Measurements from ENCODE around the gene PDHX. TPM values are rescaled to one million over a fixed set of nuclear protein-coding genes. Genes with fewer than 3 reads are reported as not detected.

PDHX gene
- polyA plus RNA-seq, 1 donor (not counting 4 experiments of a cell fraction or from before 2014, with no cell fraction given), result 28.5 TPM

DNA sequence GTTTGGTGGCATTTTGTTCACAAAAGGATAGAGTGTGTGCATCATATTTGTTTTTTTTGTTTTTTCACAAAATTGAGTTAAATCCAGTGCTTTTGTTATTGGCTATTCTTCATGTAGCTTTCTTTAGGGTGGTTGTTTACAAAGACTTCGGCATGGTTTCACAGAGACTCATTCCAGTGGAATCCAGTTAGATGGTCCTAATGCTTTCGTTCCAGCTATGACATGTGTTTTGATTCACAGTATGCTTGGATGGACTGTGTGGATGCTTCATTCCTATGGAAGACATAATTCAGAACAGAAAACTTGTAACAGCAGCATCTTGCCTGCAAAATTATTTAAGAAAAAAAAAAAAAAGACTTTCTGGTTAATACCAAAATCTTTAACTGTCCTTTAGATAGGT lies 97.9 kb downstream of the PDHX start:
- FAIRE-seq, result no peak
- Histone ChIP-seq H3K9me1 (ENCODE audit: control insufficient read depth, extremely low read depth, insufficient read depth, low read length) (no peaks in the 10 kb centered on the region), H3K79me2 (ENCODE audit: control insufficient read depth, insufficient read depth, low read length) (no peaks in the 10 kb centered on the region), H2AFZ (ENCODE audit: control insufficient read depth, low read length) (no peak overlapping the region), H3K36me3 (ENCODE audit: control insufficient read depth in 2 of 2, extremely low read depth in 1 of 2, insufficient read depth in 2 of 2, low read length in 2 of 2) (no peaks in the 10 kb centered on the region), H3K4me3 (ENCODE audit: control insufficient read depth in 2 of 3, extremely low read depth in 1 of 3, insufficient read depth in 2 of 3, low read depth in 1 of 3, low read length in 3 of 3) (no peak overlapping the region), H3K27me3 (ENCODE audit: control insufficient read depth, extremely low read depth, insufficient read depth, low read length) (no peaks in the 10 kb centered on the region), H4K20me1 (ENCODE audit: control insufficient read depth, extremely low read depth, insufficient read depth, low read length) (no peaks in the 10 kb centered on the region), H3K4me2 (ENCODE audit: control insufficient read depth, extremely low read depth, insufficient read depth, low read depth, low read length) (no peak overlapping the region), H3K4me1 (ENCODE audit: control insufficient read depth, extremely low read depth, insufficient read depth, low read length) (peaks cover 18% of the 10 kb centered on the region), H3K9me3 (ENCODE audit: control insufficient read depth, low read depth, low read length) (no peaks in the 10 kb centered on the region), H3K27ac (ENCODE audit: control insufficient read depth, insufficient read depth, low read length) (no peak overlapping the region), H3K9ac (ENCODE audit: control insufficient read depth, extremely low read depth, insufficient read depth, low read length) (no peak overlapping the region)
- no peak for TF ChIP-seq EZH2 (IDR thresholded peaks at IDR 0.05; ENCODE audit: low read length)
- TF ChIP-seq, protein P1, sequence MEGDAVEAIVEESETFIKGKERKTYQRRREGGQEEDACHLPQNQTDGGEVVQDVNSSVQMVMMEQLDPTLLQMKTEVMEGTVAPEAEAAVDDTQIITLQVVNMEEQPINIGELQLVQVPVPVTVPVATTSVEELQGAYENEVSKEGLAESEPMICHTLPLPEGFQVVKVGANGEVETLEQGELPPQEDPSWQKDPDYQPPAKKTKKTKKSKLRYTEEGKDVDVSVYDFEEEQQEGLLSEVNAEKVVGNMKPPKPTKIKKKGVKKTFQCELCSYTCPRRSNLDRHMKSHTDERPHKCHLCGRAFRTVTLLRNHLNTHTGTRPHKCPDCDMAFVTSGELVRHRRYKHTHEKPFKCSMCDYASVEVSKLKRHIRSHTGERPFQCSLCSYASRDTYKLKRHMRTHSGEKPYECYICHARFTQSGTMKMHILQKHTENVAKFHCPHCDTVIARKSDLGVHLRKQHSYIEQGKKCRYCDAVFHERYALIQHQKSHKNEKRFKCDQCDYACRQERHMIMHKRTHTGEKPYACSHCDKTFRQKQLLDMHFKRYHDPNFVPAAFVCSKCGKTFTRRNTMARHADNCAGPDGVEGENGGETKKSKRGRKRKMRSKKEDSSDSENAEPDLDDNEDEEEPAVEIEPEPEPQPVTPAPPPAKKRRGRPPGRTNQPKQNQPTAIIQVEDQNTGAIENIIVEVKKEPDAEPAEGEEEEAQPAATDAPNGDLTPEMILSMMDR (optimal IDR thresholded peaks at IDR 0.05 in 1 of 3, IDR thresholded peaks at IDR 0.05 in 1 of 3, conservative IDR thresholded peaks at IDR 0.05 in 1 of 3; ENCODE audit: extremely low read depth in 1 of 3, insufficient read depth in 2 of 3, low read length in 3 of 3), result no peak
- DNase-seq (ENCODE audit: low read depth, low spot score), result no peak
- dilution Hi-C loops (cut with MboI; ENCODE audit: extremely low pct_ligation_motif_present, low sequenced_read_pairs), result no loop called here

DNA sequence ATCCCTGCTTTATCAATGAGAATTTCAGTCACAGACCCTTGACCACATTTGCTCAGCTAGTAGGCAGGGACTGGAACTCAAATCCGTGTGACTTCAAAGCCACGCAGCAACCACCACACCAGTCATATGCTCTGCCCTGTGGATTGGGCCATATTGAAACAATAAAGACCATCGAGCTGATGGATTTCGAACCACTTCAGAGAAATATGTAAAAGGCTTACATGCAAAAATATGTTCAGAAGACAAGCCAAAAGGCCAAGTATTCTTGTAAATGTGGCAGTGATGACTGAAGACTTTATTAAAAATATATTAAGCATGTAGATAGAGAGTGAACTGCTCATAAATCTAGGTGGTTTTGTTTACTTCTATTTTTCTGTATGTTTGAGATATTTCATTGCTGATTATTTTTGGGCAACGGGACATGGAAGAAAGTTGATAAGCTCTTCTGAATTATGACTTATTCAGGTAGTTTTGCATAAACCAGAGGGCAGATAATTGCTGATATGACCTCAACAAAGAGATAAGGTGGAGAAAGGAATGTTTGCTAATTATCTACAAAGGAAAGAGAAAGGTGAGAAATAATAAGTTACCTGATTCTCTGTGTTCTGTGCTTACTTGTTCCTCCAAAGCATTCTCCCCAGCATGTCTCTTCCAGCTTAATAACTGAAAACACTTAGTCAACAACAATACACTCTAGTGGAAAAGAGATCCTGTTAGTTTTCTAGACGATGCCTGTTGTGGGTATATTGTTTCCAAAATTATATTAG lies 99.4 kb downstream of the PDHX start:
- no peak overlapping the region for H2AFZ ChIP-seq (ENCODE audit: control insufficient read depth, low read length)
- H3K4me2 ChIP-seq (ENCODE audit: control insufficient read depth, extremely low read depth, insufficient read depth, low read depth, low read length), result no peak overlapping the region
- no peaks in the 10 kb centered on the region for H3K9me1 ChIP-seq (ENCODE audit: control insufficient read depth, extremely low read depth, insufficient read depth, low read length)
- TF ChIP-seq, protein P1 (optimal IDR thresholded peaks at IDR 0.05 in 1 of 3, IDR thresholded peaks at IDR 0.05 in 1 of 3, conservative IDR thresholded peaks at IDR 0.05 in 1 of 3; ENCODE audit: extremely low read depth in 1 of 3, insufficient read depth in 2 of 3, low read length in 3 of 3), result no peak
- TF ChIP-seq EZH2 (IDR thresholded peaks at IDR 0.05; ENCODE audit: low read length), result no peak
- peaks cover 7% of the 10 kb centered on the region for H3K4me1 ChIP-seq (ENCODE audit: control insufficient read depth, extremely low read depth, insufficient read depth, low read length)
- no peak for FAIRE-seq
- no peak for DNase-seq (ENCODE audit: low read depth, low spot score)
- H3K9me3 ChIP-seq (ENCODE audit: control insufficient read depth, low read depth, low read length), result no peaks in the 10 kb centered on the region
- H3K27ac ChIP-seq (ENCODE audit: control insufficient read depth, insufficient read depth, low read length), result no peak overlapping the region
- dilution Hi-C loops (cut with MboI; ENCODE audit: extremely low pct_ligation_motif_present, low sequenced_read_pairs), result no loop called here
- no peaks in the 10 kb centered on the region for H3K36me3 ChIP-seq (ENCODE audit: control insufficient read depth in 2 of 2, extremely low read depth in 1 of 2, insufficient read depth in 2 of 2, low read length in 2 of 2)
- no peaks in the 10 kb centered on the region for H4K20me1 ChIP-seq (ENCODE audit: control insufficient read depth, extremely low read depth, insufficient read depth, low read length)
- H3K79me2 ChIP-seq (ENCODE audit: control insufficient read depth, insufficient read depth, low read length), result no peaks in the 10 kb centered on the region
- no peak overlapping the region for H3K4me3 ChIP-seq (ENCODE audit: control insufficient read depth in 2 of 3, extremely low read depth in 1 of 3, insufficient read depth in 2 of 3, low read depth in 1 of 3, low read length in 3 of 3)
- H3K27me3 ChIP-seq (ENCODE audit: control insufficient read depth, extremely low read depth, insufficient read depth, low read length), result no peaks in the 10 kb centered on the region
- H3K9ac ChIP-seq (ENCODE audit: control insufficient read depth, extremely low read depth, insufficient read depth, low read length), result no peak overlapping the region

Measured in keratinocyte (primary cell).